ENCODE data around the gene EN2.

The EN2 gene

DNA sequence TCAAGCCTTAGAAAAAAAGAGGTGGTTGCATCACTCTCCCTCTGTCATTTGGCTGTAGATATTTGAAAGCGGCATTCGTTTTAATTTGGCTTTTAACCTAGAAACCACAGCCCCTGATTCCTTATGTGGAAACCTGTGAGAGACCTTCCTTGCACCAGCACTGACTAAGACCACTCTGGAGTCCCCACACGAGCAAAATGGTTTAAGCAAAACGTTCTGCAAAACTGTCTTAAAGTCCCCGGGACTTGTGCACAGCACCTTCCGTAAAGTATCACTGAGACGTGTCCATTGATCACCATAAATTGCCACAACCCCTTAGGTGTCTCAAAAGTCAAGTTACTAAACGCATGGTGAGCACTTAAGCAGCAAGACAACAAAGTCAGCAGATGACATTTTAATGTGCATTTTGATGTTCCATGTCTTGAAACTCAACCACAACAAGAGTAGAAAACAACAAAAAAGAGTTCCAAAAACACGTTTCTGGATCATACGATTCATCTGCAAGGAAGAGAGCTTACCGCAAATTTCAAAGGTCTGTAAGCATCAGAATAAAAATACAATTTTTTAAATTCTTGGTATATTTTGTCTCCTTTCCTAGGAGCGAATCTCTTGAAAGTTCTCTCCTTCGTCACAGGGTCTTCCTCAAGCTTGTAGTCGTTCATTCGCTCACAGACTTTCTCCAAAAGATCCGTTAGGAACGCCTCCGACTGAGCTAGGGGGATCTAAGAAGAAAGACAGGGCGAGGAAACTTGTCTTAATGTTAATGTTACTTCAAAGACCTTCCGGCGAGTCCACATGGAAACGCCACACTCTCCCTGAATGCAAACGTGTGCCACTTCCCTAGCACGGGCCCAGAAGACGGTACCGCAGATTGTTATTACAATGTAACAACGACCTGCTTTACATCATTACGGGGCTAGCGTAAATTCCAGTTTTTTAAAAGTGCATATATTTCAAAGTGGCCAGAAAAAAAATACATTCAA lies 50.7 kb downstream of the EN2 start:
- no peak for DNase-seq (ENCODE audit: low read depth, low spot score)

DNA sequence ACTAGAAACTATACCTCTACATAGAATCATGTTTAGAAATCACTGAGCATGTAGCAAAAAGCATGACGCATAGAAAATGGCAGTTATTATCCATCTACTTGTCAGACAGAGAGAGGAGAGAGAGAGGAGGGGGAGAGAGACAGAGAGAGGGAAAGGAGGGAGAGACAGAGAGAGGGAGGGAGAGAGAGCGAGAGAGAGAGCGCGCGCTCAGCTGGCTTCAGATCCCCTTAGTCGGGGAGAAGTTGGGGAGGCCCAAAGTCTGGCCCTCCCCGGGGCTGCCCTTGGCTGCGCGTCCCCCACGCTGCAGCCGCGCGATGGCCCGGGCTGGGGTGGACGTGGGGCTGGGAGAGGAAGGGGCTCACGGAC lies 51.4 kb downstream of the EN2 start:
- no peak for DNase-seq (ENCODE audit: low read depth, low spot score)

DNA sequence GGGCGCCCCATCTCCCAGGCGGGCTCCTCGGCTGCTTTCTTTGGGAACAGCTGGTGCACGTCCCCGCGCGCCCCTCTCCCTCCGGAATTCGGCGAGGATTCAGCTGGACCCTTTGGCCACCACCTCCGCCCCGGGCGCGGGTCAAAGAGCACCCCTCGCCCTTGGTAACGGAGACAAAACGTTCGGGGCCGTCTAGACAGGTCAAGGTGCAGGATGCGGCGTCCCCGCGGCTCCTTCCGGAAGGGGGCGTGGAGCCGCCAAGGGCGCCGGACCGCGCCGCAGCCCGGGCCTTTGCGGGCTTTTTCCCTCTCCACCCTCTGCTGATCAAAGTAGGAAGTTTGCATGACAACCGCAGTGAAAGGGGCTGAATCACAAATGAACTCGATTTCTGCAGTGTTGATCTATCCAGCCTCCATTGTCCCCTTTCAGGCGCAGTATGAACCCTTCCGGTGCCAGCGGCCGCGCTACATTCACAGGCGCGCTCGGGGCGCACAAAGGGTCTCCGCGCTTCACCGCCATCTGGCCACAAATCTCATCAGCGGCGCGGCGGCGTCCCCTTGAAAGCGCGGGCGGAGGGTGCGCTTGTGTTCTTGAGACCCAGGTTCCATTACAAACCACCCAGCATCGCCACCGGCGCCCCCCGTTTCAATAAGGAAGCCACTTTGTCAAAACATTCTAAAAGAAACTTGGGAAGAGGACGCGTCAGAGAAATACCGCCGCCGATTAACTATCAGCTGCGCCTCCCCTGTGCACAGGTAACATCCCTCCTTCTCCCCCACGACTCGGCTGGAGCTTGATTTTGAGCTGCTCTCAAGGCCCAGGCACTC lies 52.0 kb downstream of the EN2 start:
- no peak for DNase-seq (ENCODE audit: low read depth, low spot score)

DNA sequence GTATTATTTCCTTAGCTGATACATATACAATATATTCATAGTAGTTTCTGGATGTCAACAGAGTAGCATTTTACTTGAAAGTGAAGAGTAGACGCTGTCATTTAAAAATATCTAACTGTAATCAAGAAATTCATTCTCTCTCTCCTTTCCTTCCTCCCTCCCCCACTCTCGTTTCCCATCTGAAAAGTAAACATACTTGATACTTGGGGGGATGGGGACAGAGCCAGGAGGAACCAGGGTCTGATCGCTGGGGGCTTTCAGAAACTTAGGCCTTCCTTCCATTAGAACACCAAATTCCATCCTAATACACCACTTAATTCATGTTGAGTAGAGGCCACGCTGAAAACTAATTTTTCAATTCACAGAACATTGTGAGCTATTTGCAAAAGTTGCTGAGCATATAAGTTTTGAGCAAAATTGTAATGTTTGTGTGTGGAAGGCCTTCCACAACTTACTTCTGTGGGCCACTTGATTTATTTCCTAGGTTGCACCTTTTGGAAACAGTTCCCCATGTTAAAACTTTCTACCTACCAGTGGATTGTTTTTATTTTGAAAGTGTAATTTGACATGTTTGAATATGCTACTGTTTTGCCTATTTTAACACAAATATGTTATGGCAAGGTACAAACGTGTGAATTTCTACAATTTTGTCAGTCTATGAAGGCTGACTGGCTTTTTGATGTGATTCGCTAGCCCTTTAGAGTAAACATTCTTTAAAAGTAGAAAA lies 53.2 kb downstream of the EN2 start:
- no peak for DNase-seq (ENCODE audit: low read depth, low spot score)

DNA sequence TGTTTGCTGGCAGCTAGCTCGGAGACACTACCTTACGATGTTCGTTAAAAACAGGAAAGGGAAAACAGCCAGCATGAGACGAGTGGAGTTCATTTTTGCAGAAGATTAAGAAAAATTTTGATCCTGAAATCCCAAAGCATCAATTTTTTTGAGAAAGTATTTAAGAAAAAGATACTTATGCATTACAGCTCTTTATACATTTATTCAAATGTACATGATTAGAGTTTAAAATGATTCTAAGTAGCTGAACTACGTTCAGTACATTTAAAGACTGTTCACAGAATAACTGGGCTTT lies 53.7 kb downstream of the EN2 start:
- DNase-seq (ENCODE audit: low read depth, low spot score), result no peak

DNA sequence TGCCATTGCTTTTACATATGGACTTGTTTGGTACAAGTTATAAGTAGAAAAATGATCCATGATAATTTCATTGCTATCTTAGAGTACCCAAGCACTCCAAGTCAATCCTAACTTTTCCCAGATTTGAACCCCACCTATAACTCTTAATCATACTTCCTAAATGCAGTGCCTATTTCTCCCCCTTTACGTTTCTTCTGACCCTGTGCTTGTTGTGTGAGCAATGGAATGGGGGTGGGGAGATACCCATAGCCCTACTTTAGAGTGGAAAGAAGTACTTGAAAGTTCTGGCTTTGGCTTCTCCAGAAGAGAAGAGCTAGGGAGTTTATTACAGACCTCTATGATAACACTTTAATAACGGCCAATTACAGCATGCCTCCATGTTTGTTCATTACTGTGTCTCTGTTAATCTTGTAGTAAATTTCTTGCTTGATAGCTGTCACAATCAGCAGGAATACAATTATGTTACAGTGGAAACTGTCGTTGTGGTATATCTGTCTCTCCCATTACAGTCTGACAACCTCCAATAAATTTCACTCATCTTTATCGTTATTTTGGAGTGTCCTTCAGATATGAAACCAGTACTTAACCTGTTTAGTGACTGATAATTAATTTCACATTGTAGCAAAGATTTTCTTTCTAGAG lies 54.4 kb downstream of the EN2 start:
- no peak for DNase-seq (ENCODE audit: low read depth, low spot score)

DNA sequence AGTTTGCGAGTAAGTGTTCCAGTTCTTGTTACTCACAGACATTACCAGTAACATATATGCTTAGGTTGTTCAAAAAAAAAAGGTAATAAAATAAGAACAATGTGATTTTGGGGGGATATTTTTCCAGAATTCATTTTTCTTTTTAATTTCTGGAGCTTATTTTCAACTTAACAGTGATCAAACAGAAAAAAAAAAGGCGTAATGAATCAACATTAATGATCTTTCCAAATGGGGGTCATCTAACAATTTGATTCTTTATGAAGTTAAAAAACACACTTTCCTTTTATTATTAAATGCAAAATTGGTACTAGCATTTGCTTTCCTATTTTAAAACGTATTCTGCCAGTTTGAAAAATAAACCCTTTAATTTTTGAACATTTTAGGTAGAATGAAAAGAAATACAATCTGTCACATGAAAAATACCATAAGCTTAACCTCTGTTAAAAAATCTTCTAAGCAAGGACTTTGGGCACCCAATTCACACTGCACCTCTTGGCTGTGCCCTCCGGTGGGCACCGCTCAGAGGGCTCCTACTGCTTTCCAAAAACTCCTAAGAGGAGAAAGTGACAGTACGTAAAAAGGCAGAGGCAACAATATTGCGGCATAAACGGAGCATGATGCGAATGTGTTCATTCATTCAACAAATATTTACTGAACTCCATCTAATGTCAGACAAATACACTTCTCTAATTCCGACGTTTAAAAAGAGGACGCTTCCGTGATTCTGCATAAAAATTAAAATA lies 55.8 kb downstream of the EN2 start:
- no peak for DNase-seq (ENCODE audit: low read depth, low spot score)

DNA sequence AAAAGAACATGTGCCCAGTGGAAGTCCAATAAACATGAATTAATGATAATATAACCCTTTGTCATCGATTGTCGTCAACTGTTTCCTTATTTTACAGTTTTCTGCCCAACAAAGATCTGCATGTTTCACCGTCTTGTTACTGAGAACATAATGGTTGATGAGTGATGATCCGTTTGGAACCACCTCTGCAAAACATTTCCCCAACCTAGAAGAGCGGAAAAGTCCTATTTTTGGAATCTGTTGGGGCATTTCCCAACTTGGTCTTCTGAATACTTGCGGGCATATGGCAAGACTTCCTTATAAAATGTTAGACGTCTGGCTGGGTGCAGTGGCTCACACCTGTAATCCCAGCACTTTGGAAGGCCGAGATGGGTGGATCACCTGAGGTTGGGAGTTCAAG lies 56.4 kb downstream of the EN2 start:
- DNase-seq (ENCODE audit: low read depth, low spot score), result no peak
